ENCODE results near the gene CD109. TPM values are rescaled to one million over a fixed set of nuclear protein-coding genes. Genes with fewer than 3 reads are reported as not detected.

The CD109 gene
- total RNA-seq, 1 experiment from 2014 or later = 19.1 TPM

GRCh38 chr6:73738367-73739028 lies 42.5 kb downstream of the CD109 start:
- H3K9me3 ChIP-seq = no peaks in the 10 kb centered on the region
- peaks cover 11% of the 10 kb centered on the region for H3K36me3 ChIP-seq
- no peak for DNase-seq
- H3K4me3 ChIP-seq = no peak overlapping the region
- no peaks in the 10 kb centered on the region for H3K27me3 ChIP-seq

DNA sequence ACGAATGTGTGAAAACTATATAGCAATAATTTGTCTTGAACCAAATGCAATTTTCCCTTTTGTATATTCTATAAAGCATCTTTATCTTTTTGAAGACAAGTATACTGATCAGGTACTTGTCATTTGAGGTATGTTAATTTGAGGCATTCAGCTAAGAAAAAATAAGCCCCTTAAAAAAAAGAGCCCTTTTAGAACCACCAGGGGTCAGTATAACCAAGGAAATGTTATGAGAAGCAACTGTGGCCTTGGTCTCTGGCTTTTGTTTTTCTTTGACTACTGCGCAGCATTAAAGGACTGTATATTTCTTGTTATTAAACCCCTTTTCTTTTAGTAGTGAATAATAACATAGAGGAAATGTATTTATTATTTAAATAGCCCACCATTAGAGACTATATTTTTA lies 43.1 kb downstream of the CD109 start:
- no peak for DNase-seq
- peaks cover 5% of the 10 kb centered on the region for H3K36me3 ChIP-seq
- no peak overlapping the region for H3K4me3 ChIP-seq
- no peaks in the 10 kb centered on the region for H3K27me3 ChIP-seq
- H3K9me3 ChIP-seq = no peaks in the 10 kb centered on the region

DNA sequence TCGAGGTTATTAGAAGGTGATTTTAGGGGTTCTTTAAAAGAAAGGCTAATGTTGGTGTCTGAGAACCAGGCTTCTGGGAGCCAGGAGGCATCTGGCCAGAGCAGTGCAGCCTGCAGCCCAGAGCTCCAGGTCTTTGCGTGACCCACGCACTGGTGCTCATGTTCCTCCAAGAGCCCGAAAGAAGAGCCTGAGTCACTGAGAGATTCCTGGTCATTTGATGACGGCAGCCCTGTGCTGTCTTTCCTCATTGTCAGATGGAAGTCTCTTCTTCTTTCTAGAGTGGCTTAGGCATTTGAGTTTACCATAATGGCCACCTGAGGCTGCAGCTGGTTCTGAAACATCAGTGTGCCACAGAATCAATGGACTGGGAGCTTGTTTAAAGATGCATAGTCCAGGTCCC lies 46.4 kb downstream of the CD109 start:
- Histone ChIP-seq H3K4me3 (no peak overlapping the region), H3K9me3 (no peaks in the 10 kb centered on the region), H3K27me3 (no peaks in the 10 kb centered on the region), H3K36me3 (peaks cover 14% of the 10 kb centered on the region)
- DNase-seq = no peak

DNA sequence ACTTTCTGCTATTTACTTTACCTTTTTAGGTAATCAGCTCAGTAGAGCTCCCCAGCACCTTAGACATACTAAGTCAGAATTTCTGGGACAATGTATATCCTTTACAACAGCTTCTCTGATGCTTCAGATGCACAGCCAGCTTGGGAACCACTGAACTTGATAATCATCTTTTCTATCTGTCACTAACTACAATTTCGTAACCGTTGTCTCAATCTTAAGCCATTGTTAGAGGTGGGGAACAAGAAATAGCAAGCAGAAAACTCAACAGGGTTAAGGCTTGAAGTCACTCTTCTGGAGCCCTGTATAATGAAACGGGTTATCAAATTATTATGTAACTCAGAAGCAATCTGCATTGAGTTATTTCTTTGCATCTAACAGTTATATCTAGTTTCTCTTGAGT lies 47.1 kb downstream of the CD109 start:
- DNase-seq = no peak
- peaks cover 14% of the 10 kb centered on the region for H3K36me3 ChIP-seq
- no peaks in the 10 kb centered on the region for H3K27me3 ChIP-seq
- no peak overlapping the region for H3K4me3 ChIP-seq
- H3K9me3 ChIP-seq = no peaks in the 10 kb centered on the region

DNA sequence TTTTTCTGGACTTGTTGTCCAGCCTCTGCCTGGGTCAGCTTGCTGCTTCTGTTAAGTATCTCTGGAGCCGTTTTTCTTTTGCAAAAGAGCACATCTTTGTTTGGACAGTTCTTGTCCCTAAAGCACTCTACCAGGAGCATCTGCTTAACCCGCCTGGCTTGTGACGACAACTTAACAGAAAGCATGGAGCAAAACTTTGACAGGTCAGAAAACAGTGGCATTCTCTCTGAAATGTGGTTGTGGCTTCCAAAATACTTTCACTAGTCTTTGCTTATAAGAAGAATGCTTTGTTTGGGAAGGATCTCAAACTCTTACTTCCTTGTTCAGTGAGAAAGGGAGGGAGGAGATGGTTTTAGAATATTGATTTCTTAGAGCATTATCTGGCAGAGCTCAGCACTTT lies 47.6 kb downstream of the CD109 start:
- H3K9me3 ChIP-seq = no peaks in the 10 kb centered on the region
- no peaks in the 10 kb centered on the region for H3K27me3 ChIP-seq
- H3K36me3 ChIP-seq = peaks cover 14% of the 10 kb centered on the region
- no peak overlapping the region for H3K4me3 ChIP-seq
- DNase-seq = no peak

- no peaks in the 10 kb centered on the region for H3K27me3 ChIP-seq
- no peak for DNase-seq
- H3K4me3 ChIP-seq = no peak overlapping the region
- H3K9me3 ChIP-seq = no peaks in the 10 kb centered on the region
- peaks cover 14% of the 10 kb centered on the region for H3K36me3 ChIP-seq
These were observed 50.8 kb downstream of the CD109 start for GRCh38 chr6:73746787-73747186.

DNA sequence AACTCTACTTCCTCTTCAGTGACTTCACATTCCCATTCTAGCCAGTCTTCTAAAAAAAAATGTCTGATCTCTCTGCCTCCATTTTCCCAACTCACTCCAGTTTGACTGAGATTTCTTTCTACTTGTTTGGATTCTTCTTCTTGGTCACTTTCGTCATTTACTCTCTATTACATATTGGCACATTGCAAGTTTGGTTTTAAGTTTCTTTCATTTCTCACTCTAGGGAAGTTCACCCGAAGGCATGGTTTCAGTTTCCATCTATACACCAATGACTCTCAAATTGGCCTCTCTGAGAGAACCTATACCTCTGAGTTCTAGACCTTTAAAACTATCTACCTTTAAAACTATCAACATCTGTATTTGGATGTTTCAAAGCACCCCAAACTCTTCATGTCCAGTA lies 51.3 kb downstream of the CD109 start:
- H3K36me3 ChIP-seq = peaks cover 14% of the 10 kb centered on the region
- no peaks in the 10 kb centered on the region for H3K9me3 ChIP-seq
- H3K27me3 ChIP-seq = no peaks in the 10 kb centered on the region
- no peak for DNase-seq
- H3K4me3 ChIP-seq = no peak overlapping the region

DNA sequence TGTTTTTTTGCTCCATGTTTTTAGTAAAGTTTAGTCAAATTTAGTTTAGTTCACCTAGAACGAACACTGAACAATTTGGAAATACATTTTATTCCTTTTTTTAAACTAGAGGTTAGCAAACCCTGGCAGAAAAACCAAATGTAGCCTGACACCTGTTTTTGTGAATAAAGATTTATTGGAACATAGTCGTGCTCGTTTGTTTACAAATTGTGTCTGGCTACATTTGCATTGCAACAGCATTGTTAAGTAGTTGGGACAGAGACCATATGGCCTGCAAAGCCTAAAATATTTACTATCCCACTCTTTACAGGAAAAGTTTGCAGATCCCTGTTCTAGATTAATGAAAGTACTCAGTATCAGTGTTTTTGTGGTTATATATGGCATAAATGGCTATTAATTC lies 56.9 kb downstream of the CD109 start:
- DNase-seq = no peak
- Histone ChIP-seq H3K4me3 (no peak overlapping the region), H3K27me3 (no peaks in the 10 kb centered on the region), H3K36me3 (no peaks in the 10 kb centered on the region; the same call in 1 of the 2 replicates), H3K9me3 (no peaks in the 10 kb centered on the region)

DNA sequence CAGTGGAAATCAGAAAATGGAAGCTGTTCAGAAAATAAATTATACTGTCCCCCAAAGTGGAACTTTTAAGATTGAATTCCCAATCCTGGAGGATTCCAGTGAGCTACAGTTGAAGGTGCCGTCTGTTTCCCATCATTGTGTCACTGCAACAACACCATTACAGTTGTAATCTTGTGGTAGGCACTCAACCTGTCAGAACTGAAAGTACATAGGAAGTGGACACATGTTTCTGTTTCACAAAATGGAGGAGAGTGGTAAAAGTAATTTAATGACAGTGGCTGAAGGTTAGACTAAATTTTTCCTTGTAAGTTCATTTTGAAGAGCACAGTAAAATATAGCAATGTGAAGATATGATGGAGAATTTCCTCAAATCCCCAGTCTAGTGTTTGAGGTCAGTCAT lies 70.0 kb downstream of the CD109 start:
- no peak for DNase-seq
- Histone ChIP-seq H3K27me3 (no peaks in the 10 kb centered on the region), H3K4me3 (no peak overlapping the region), H3K9me3 (no peaks in the 10 kb centered on the region), H3K36me3 (peaks cover 7% of the 10 kb centered on the region)

DNA sequence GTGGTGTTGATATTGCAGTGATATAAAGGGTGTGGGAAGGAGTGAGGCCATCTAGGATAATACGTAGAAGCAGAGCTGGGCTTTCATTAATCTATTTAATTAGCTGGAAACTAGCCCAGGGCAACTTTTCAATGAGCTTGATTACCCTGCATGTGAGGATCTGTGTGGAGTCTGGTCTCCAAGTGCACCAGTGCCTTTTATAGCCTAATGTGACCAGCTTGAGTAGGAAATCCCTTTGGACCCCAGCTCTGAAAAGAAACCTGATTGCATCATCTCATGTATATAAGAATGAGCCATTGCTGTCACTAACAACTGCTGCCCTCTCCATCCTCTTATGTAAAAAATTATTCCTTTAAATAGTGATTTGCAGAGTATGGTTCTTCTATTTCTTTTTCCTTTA lies 72.6 kb downstream of the CD109 start:
- Histone ChIP-seq H3K4me3 (no peak overlapping the region), H3K27me3 (no peaks in the 10 kb centered on the region), H3K9me3 (no peaks in the 10 kb centered on the region), H3K36me3 (peaks cover 3% of the 10 kb centered on the region)
- DNase-seq = no peak

- Histone ChIP-seq H3K27me3 (no peaks in the 10 kb centered on the region), H3K9me3 (no peaks in the 10 kb centered on the region), H3K36me3 (peaks cover 3% of the 10 kb centered on the region), H3K4me3 (no peak overlapping the region)
- DNase-seq = no peak
These were observed 74.0 kb downstream of the CD109 start for GRCh38 chr6:73769976-73770375.

DNA sequence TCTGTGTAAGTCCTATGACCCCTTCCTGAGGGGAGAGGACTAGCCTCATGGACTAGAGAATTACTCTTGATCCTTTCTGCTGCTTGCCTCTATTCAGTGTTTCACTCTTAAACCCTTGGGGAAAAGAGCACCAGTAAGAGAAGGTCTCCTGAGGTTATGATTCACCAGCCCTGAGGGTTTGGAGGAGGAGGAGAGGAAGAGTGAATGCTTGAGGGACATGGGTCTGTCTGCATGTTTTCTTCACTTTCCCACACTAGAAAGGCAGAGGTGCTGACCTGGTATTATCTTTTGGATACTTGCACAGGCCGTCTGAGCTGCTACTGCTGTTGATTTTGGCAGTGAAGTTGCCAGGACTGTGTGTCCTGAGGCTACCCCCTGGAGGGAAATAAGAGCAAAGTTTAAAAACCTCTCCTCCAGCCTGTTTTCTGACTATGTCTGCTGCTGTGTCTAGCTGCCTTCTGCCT lies 78.3 kb downstream of the CD109 start:
- Histone ChIP-seq H3K36me3 (peaks cover 3% of the 10 kb centered on the region), H3K4me3 (no peak overlapping the region), H3K27me3 (no peaks in the 10 kb centered on the region), H3K9me3 (no peaks in the 10 kb centered on the region)
- peak; percentile 79 for DNase-seq

GRCh38 chr6:73779943-73780342 lies 83.9 kb downstream of the CD109 start:
- DNase-seq = no peak
- H3K36me3 ChIP-seq = peaks cover 3% of the 10 kb centered on the region; the same call in 1 of the 2 replicates
- H3K9me3 ChIP-seq = no peaks in the 10 kb centered on the region
- H3K27me3 ChIP-seq = no peaks in the 10 kb centered on the region
- H3K4me3 ChIP-seq = no peak overlapping the region

DNA sequence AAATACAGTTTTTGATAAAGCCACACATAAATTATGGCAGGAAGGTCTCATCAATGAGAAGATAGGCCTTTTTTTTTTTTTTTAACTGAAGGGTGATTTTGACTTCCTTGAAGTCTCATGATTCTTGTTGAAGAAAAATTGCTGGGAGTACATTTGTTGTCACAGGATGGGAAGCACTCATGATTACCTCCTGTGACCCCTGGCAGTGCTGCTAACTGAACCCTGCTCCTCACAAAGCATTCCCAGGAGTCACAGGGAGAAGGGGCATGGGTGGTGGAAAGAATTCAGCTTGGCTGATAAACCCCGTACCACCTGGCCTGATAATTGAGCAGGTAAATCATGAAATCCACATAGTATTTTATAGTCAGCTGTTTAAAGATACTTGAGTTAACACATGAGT lies 86.9 kb downstream of the CD109 start:
- Histone ChIP-seq H3K36me3 (peaks cover 15% of the 10 kb centered on the region), H3K4me3 (no peak overlapping the region), H3K9me3 (no peaks in the 10 kb centered on the region), H3K27me3 (no peaks in the 10 kb centered on the region)
- DNase-seq = no peak

GRCh38 chr6:73784726-73785505 lies 88.9 kb downstream of the CD109 start:
- Histone ChIP-seq H3K27me3 (no peaks in the 10 kb centered on the region), H3K36me3 (peaks cover 24% of the 10 kb centered on the region)
- no peak for DNase-seq

GRCh38 chr6:73790574-73790973 lies 94.6 kb downstream of the CD109 start:
- H3K4me3 ChIP-seq = no peak overlapping the region
- H3K9me3 ChIP-seq = no peaks in the 10 kb centered on the region
- no peak for DNase-seq
- no peaks in the 10 kb centered on the region for H3K27me3 ChIP-seq
- peaks cover 29% of the 10 kb centered on the region for H3K36me3 ChIP-seq

More at GRCh38 chr6:73784726-73785505, 88.9 kb downstream of the CD109 start:
- H3K9me3 ChIP-seq = no peaks in the 10 kb centered on the region
- no peak overlapping the region for H3K4me3 ChIP-seq

GRCh38 chr6:73791336-73791735 lies 95.3 kb downstream of the CD109 start:
- H3K9me3 ChIP-seq = no peaks in the 10 kb centered on the region
- peaks cover 29% of the 10 kb centered on the region for H3K36me3 ChIP-seq
- H3K4me3 ChIP-seq = no peak overlapping the region
- no peaks in the 10 kb centered on the region for H3K27me3 ChIP-seq
- no peak for DNase-seq

DNA sequence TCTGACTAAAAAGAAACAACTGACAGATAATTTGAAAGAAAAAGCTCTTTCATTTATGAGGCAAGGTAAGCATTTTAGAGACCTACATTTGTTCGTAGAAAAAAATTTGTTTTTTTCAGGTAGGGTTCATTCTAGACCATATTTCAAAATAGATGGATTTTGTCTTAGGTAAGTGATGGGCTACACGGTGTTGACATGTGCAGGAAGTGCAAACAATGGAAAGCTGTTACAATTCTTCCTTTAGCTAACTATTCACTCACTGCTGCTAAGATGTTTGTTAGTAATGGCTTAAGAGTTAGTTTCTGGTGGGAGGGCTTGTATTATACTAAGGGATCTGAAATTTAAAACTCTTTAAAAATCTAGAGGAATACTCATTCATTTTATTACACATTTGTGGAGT lies 96.7 kb downstream of the CD109 start:
- no peaks in the 10 kb centered on the region for H3K9me3 ChIP-seq
- no peaks in the 10 kb centered on the region for H3K27me3 ChIP-seq
- no peak for DNase-seq
- peaks cover 18% of the 10 kb centered on the region for H3K36me3 ChIP-seq
- no peak overlapping the region for H3K4me3 ChIP-seq

All from MG63 (cell line).